KMS-11 (cell line): ENCODE results near the gene MRTFB.
A peak's percentile ranks its signal among the peaks of the same experiment; 100 is the strongest.

Experiments used
- H2AFZ ChIP-seq: fragments of 200-600 bp; sonication (generic); 2 replicates; pipeline ENCODE4 v1.6.1; 2016; ENCODE audit warnings: antibody characterized with exemption, mixed run types, low read depth
- H3K27ac ChIP-seq: fragments of 200-600 bp; sonication (generic); 2 replicates; pipeline ENCODE4 v1.6.1; 2016; ENCODE audit warnings: mild to moderate bottlenecking, mixed run types
- H3K27me3 ChIP-seq: fragments of 200-600 bp; sonication (generic); 2 replicates; pipeline ENCODE4 v1.6.1; 2017; ENCODE audit warnings: mild to moderate bottlenecking, low read depth, mixed run types, moderate library complexity; ENCODE audit not compliant: insufficient read depth
- H3K36me3 ChIP-seq: fragments of 200-600 bp; sonication (generic); 2 replicates; pipeline ENCODE4 v1.6.1; 2017; ENCODE audit warnings: mild to moderate bottlenecking, mixed run types; ENCODE audit not compliant: insufficient read depth
- H3K4me1 ChIP-seq: fragments of 200-600 bp; sonication (generic); 2 replicates; pipeline ENCODE4 v1.6.1; 2016; ENCODE audit warnings: mild to moderate bottlenecking, low read depth, mixed run types; ENCODE audit not compliant: poor library complexity, severe bottlenecking
- H3K4me2 ChIP-seq: fragments of 200-600 bp; sonication (generic); 2 replicates; pipeline ENCODE4 v1.7.0; 2016; ENCODE audit warnings: mild to moderate bottlenecking, mixed run types
- H3K4me3 ChIP-seq: fragments of 200-600 bp; sonication (generic); IDR thresholded peaks from 2 replicates; pipeline ENCODE4 v1.6.1; 2017; ENCODE audit warnings: low read depth, low read length, mixed read lengths; ENCODE audit not compliant: insufficient read depth
- H3K79me2 ChIP-seq: fragments of 200-600 bp; sonication (generic); 2 replicates; pipeline ENCODE4 v1.6.1; 2016; ENCODE audit warnings: low read depth, mixed run types; ENCODE audit not compliant: insufficient read depth
- H3K9ac ChIP-seq: fragments of 200-600 bp; sonication (generic); 2 replicates; pipeline ENCODE4 v1.6.1; 2016; ENCODE audit warnings: mild to moderate bottlenecking, mixed run types
- H4K20me1 ChIP-seq: fragments of 200-600 bp; sonication (generic); 2 replicates; pipeline ENCODE4 v1.6.1; 2016; ENCODE audit warnings: mild to moderate bottlenecking, mixed run types; ENCODE audit not compliant: insufficient read depth
- TF ChIP-seq, protein P1 (sequence below): fragments of 200-600 bp; sonication (generic); conservative IDR thresholded peaks from 2 replicates; pipeline ENCODE4 v1.6.1; 2017; ENCODE audit warnings: low read depth, mild to moderate bottlenecking, antibody characterized with exemption, low read length, moderate library complexity, mixed read lengths

The MRTFB gene

DNA sequence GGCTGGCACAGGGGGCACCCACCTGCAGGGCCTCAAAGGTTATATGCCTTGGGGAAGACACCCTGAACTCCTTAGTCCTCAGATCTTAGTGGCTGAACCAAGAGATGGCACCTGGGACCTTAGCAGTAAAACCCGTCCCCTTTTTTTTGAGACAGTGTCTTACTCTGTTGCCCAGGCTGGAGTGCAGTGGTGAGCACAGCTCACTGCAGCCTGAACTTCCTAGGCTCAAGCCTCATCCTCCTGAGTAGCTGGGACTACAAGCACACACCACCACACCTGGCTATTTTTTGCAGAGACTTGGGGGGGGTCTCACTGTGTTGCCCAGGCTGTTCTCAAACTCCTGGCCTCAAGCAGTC lies 237.2 kb downstream of the MRTFB start:
- Histone ChIP-seq H2AFZ (no peak overlapping the region), H3K4me1 (peaks cover 85% of the 10 kb centered on the region), H3K79me2 (peaks cover 100% of the 10 kb centered on the region), H3K36me3 (no peaks in the 10 kb centered on the region), H3K4me3 (no peak overlapping the region), H4K20me1 (no peaks in the 10 kb centered on the region), H3K27me3 (no peaks in the 10 kb centered on the region), H3K27ac (peak overlapping the region; percentile 81), H3K4me2 (peak overlapping the region; percentile 85), H3K9ac (peak overlapping the region; percentile 91; the same call in 1 of the 2 replicates)
- TF ChIP-seq, protein P1, sequence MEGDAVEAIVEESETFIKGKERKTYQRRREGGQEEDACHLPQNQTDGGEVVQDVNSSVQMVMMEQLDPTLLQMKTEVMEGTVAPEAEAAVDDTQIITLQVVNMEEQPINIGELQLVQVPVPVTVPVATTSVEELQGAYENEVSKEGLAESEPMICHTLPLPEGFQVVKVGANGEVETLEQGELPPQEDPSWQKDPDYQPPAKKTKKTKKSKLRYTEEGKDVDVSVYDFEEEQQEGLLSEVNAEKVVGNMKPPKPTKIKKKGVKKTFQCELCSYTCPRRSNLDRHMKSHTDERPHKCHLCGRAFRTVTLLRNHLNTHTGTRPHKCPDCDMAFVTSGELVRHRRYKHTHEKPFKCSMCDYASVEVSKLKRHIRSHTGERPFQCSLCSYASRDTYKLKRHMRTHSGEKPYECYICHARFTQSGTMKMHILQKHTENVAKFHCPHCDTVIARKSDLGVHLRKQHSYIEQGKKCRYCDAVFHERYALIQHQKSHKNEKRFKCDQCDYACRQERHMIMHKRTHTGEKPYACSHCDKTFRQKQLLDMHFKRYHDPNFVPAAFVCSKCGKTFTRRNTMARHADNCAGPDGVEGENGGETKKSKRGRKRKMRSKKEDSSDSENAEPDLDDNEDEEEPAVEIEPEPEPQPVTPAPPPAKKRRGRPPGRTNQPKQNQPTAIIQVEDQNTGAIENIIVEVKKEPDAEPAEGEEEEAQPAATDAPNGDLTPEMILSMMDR = no peak

DNA sequence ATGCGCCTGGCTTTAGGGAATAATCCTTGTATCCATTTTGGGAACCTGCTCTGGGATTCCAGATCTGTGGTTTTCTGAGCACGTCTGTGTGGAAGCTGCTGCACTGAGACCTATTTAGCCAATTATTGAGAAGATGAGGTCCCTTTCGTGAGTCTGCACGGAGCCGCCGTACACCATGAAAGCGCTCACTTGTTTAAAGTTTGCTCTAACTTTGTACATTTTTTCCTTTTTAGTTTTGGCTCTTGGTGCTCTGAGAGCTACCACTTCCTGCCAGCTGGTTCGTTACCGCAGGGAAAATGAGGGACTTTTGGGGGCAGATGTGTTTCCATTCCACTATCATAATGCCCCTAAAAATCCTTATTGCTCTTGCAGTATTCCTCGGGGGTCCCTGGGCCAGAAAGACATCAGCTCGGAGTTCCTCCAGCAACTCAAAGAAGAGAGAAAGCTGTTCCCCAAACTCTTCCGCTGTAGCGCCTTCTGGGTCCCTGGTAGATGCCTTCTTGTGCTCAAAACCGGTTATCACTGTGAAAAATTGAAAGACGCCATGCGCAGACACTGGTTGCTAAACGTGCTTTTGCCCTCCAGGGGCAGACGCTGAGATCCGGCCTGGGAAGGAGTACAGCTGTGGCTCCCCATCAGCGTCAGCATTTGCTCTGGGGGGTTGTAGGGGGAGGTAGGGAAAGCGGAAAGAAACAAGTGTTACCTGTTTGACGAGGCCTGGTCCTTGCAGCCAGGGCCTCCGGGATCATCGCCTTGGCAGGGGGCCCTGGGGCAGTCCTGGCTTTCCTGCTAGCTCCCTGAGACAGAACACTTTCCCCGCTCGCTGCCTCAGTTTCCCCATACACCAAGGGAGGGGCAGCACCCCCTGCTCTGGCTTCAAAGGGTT lies 238.1 kb downstream of the MRTFB start:
- H3K4me1 ChIP-seq = peaks cover 94% of the 10 kb centered on the region
- no peak overlapping the region for H2AFZ ChIP-seq
- H3K27ac ChIP-seq = peak overlapping the region; percentile 81
- H3K36me3 ChIP-seq = no peaks in the 10 kb centered on the region
- H3K4me3 ChIP-seq = no peak overlapping the region
- peak overlapping the region; percentile 85 for H3K4me2 ChIP-seq
- no peaks in the 10 kb centered on the region for H3K27me3 ChIP-seq
- H4K20me1 ChIP-seq = peaks cover 3% of the 10 kb centered on the region; the same call in 1 of the 2 replicates
- TF ChIP-seq, protein P1 = no peak
- peaks cover 100% of the 10 kb centered on the region for H3K79me2 ChIP-seq
- H3K9ac ChIP-seq = peak overlapping the region; percentile 91; the same call in 1 of the 2 replicates

DNA sequence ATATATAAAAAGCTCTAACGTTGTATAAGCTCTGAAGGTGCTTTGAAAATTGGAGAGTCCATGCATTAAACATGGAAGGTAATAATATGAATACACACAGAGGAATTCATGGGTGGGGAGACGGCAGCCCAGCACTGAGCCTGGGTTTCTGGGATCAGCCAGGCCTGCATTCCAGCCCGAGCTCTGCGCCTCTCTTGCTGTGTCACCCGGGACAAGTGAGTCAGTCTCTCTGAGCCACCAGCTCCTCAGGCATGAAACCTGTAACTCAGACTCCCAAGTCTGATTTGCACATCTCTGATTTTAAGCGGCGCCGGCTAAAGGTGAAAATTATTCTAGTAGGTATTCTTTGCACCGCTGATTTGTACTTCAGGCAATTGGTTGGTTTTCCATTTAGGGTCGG lies 238.8 kb downstream of the MRTFB start:
- Histone ChIP-seq H3K27me3 (no peaks in the 10 kb centered on the region), H3K4me3 (no peak overlapping the region), H3K79me2 (peaks cover 100% of the 10 kb centered on the region), H3K9ac (peak overlapping the region; percentile 91; the same call in 1 of the 2 replicates), H3K36me3 (no peaks in the 10 kb centered on the region), H3K27ac (peak overlapping the region; percentile 81), H2AFZ (no peak overlapping the region), H4K20me1 (peaks cover 4% of the 10 kb centered on the region), H3K4me1 (peaks cover 98% of the 10 kb centered on the region), H3K4me2 (peak overlapping the region; percentile 85)
- TF ChIP-seq, protein P1 = no peak

DNA sequence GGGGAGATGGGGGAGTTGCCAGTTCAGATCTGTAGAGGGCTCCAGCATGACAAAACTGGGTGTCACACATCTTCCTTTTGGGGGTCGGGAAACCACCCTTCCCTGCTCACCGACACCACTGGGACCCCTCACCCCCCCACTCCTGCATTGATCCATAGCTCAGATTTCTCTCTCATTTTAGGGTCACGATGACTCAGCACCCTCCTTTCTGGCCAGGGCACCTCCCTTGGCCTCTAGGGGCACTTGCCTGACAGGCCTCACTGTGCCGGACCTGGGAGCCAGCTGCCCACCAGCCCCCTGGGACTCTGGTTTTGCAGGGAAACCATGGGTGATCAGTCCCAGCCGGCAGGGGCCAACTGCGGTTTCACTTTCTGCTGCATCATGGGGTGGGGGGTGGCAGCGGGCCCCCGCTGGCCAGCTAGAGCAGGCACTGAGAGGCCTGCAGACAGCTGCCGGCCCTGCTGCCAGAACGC lies 239.4 kb downstream of the MRTFB start:
- H4K20me1 ChIP-seq = peaks cover 11% of the 10 kb centered on the region
- peak overlapping the region; percentile 48 for H3K9ac ChIP-seq

More for the DNA sequence above, 239.4 kb downstream of the MRTFB start:
- H3K4me3 ChIP-seq = no peak overlapping the region
- peaks cover 100% of the 10 kb centered on the region for H3K79me2 ChIP-seq
- TF ChIP-seq, protein P1 = no peak
- peaks cover 98% of the 10 kb centered on the region for H3K4me1 ChIP-seq
- H3K27me3 ChIP-seq = no peaks in the 10 kb centered on the region
- H3K36me3 ChIP-seq = no peaks in the 10 kb centered on the region
- no peak overlapping the region for H2AFZ ChIP-seq
- peak overlapping the region; percentile 81 for H3K27ac ChIP-seq
- peak overlapping the region; percentile 85 for H3K4me2 ChIP-seq
